ENCODE measurements around the gene TRAPPC14.
A peak's percentile ranks its signal among the peaks of the same experiment; 100 is the strongest.
"Not testable (repeated sequence)": the region's sequence is repeated elsewhere in the genome, so short reads cannot be mapped to it uniquely, and the experiment has no call there.

Gene TRAPPC14, protein sequence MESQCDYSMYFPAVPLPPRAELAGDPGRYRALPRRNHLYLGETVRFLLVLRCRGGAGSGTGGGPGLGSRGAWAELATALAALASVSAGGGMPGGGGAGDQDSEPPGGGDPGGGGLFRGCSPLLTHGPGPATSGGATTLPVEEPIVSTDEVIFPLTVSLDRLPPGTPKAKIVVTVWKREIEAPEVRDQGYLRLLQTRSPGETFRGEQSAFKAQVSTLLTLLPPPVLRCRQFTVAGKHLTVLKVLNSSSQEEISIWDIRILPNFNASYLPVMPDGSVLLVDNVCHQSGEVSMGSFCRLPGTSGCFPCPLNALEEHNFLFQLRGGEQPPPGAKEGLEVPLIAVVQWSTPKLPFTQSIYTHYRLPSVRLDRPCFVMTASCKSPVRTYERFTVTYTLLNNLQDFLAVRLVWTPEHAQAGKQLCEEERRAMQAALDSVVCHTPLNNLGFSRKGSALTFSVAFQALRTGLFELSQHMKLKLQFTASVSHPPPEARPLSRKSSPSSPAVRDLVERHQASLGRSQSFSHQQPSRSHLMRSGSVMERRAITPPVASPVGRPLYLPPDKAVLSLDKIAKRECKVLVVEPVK

DNA sequence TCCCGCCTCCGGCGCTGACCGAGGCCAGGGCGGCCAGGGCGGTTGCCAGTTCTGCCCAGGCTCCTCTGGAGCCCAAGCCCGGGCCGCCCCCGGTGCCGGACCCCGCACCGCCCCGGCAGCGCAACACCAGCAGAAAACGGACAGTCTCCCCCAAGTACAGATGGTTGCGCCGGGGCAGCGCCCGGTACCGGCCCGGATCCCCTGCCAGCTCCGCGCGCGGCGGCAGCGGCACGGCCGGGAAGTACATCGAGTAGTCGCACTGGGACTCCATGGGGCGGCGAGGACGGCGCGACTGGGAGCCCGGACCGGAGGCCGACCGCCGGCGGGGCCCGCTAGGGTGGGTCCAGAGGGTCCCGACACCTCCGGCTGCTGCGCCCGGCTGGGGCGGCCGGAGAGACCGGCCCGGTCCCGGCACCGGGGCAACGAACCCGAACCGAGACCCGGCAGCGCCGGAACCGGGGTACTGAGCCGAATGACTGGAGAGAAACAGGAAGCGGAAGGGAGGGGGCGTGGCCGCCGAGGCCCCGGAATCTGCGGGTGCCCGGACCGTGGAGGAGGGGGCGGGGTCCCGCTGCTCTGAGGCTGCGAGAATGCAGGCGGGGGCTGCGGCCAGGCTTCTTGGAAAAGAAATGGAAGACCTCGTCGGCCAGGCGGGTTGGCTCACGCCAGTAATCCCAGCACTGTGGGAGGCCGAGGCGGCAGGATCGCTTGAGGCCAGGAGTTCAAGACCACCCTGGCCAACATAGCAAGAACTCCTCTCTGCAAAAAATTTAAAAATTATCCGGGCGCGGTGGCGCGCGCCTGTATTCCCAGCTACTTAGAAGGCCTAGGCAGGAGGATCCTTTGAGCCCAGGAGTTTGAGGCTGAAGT lies at the start of gene TRAPPC14:
TSS of gene TRAPPC14 (minus strand) at position 495 of the 870 bp plus-strand sequence. CDS start at position 271, 224 bp downstream.
- peak; percentile 92 for DNase-seq (ENCODE audit: low read depth)

DNA sequence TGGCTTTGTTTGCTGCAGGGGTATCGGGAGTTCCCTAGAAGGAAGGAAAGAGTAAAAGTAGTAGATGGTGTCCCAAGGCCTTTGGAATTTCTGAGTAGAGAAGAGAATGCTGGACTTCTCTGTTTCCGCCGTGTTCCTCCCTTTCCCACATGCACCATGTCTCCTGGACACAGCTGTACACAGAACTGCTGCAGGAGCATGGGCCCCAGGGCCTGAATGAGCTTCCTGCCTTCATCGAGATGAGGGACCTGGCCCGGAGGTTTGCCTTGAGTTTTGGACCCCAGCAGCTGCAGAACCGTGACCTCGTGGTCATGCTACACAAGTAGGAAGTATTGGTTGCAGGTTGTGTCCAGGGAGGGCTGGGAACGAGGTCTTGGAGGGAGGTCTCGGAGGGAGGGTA lies 45.9 kb upstream of the TRAPPC14 start:
- no peak for DNase-seq (ENCODE audit: low read depth)

DNA sequence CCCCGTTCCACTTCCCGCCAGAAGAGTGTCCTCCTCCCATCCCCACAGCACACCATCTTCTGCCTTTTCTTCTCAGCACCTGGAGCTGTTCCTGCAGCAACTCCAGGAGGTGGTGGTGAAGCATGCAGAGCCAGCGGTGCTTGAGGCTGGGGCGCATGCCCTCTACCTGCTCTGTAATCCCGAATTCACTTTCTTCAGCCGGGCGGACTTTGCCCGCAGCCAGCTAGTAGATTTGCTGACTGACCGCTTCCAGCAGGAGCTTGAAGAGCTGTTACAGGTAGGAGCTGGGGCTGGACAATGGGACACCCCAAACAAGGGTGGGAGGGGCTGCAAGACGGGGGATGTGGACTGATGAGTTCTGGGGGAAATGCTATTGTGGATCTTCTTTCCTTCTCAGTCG lies 42.2 kb upstream of the TRAPPC14 start:
- no peak for DNase-seq (ENCODE audit: low read depth)

DNA sequence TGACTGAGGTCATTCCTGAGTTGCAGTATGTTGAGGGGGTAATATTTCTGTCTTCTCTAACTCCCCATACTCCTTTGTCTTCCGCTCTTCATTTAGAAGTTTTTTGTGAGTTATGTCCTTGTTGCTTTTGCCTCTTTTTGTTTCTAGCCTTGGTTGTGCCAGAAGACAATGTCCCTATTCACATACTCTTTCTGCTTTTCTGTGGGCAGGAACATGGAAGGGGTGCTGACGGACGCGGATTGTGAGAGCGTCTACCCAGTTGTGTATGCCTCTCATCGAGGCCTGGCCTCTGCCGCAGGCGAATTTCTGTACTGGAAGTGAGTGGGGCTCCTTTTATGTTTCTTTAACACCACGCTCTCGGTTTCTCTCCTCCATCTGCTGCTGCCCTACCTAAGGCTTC lies 39.7 kb upstream of the TRAPPC14 start:
- DNase-seq (ENCODE audit: low read depth) = no peak

DNA sequence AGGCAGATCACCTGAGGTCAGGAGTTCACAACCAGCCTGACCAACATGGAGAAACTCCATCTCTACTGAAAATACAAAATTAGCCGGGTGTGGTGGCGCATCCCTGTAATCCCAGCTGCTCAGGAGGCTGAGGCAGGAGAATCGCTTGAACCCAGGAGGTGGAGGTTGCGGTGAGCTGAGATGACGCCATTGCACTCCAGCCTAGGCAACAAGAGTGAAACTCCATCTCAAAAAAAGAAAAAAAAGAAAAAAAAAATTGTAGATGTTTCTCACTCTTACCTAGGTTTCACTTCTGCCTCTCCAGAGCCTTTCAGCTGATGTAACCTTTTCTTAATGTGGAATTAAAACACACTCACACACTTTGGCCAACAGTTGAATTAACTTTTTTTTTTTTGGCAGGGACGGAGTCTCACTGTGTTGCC lies 37.4 kb upstream of the TRAPPC14 start:
- DNase-seq (ENCODE audit: low read depth) = not testable (repeated sequence)

DNA sequence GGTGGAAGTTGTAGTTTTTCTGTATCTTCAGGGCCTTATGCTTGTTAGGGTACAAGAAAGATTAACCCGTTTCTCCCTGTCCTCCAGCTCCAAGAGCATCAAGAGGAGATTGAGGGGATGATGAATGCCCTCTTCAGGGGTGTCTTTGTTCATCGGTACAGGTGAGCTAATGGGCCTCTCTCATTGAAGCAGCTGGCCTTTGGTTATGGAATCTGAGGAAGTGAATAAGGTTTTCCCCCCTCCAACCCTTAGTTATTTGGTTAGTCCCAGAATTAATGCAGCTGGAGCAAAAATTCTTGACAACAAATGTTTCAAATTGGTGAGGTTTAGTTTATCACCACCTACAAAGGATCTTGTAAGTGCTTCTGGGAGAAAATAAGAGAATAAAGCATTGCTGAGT lies 36.7 kb upstream of the TRAPPC14 start:
- DNase-seq (ENCODE audit: low read depth) = no peak

DNA sequence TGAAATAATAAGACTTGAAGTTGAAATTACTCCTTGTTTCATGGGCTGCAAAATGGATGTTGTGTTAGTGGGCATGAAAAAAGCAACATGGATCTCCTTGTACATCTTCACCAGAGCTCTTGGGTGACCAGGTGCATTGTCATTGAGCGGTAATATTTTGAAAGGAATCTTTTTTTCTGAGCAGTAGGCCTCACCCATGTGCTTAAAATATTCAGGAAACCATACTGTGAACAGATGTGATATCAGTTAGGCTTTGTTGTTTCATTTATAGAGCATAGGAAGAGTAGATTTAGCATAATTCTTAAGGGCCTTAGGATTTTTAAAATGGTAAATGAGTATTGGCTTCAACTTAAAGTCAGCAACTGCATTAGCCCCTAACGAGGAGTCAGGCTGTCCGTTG lies 34.4 kb upstream of the TRAPPC14 start:
- no peak for DNase-seq (ENCODE audit: low read depth)

DNA sequence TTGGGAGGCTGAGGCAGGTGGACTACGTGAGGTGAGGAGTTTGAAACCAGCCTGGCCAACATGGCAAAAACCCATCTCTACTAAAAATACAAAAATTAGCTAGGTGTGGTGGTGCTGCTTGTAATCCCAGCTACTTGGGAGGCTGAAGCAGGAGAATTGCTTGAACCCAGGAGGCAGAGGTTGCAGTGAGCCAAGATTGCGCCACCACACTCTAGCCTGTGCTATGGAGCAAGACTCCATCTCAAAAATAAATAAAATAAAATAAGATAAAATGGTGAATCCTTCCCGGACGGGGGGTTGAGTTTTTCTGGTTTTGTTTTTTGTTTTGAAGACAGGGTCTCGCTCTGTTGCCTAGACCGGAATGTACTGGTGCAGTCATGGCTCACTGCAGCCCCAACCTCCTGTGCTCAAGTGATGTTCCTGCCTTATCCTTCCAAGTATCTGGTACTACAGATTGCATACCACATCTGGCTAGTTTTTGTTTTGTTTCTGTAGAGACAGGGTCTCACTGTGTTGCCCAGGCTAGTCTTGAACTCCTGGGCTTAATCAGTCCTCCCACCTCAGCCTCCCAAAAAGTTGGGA lies 33.8 kb upstream of the TRAPPC14 start:
- DNase-seq (ENCODE audit: low read depth) = not testable (repeated sequence)

DNA sequence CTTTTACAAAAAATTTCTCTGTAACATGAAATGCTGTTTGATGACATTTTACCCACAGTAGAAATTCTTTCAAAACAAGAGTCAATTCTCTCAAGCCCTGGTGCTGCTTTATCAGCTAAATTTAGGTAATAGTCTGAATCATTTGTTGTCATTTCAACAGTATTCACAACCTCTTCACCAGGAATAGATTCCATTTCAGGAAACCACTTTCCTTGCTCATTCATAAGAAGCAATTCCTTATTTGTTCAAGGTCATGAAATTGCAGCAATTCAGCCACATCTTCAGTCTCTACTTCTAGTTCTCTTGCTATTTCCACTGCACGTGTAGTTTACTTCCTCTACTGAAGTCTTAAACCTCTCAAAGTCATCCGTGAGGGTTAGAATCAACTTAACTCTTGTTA lies 33.3 kb upstream of the TRAPPC14 start:
- DNase-seq (ENCODE audit: low read depth) = peak; percentile 93

DNA sequence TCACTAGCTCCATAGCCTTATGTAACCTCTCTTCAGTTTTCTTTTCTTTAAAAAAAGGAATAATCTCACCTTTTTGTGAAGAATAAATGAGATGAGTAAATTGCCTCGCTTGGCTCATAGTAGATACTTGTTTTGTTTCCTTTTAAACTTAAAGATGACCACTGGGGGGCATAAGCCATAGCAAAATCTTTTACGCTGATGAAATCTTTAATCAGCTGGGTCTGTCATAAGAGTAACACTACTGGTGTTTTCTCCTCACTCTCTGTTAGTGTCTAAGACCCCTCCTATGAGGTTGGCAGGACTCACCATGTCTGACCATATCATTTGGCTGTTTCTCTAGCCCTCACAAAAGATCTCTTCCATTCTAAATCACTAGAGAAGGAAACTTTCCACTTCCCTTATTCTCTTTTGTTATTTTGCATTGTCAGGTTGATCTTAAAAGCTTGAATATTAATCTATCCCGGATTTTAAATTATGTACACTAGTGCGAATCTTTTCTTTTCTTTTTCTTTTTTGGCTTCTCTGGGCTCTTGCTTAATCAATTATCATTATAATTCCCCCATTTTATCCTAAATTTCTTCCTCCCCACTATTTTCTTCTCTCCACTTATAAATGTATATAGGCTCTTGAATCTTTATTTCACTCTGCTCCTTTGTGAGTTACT lies 31.7 kb upstream of the TRAPPC14 start:
- peak; percentile 50 for DNase-seq (ENCODE audit: low read depth)

DNA sequence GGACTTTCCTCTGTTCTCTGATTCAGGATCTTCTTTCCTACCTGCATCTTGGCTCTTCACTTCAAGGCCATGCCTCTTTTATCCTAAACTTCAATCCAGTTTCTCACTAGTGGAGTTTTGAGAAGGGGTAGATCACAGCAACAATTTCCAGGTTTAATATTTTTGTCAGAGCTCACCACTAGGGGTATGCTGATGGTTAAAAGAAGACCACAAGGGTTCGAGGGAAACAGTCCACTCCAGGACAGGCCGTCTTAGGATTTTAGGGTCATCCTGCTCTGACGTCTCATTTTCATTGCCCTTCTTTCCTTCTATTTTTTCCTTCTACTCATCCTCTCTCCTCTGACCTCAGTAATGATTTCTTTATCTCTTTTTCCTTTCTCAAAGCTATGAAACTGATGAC lies 30.5 kb upstream of the TRAPPC14 start:
- no peak for DNase-seq (ENCODE audit: low read depth)

DNA sequence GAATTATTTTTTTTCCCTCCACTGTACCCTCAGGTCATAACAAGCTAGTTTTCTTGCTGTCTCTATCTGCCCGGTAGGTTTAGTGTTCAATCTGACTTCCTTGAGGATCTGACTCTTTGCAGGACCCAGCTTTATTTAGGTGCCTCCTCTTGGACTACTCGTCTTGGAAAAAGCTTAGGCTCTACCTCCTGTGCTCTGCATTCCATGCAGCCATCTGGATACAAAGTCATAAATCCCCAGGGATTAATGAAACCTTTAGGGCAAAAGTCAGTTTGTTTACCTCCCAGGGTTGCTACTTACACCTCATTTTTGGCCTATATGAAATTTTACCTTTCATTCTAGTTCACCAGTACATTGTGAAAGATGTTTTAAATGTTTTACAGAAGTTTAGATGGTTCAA lies 27.2 kb upstream of the TRAPPC14 start:
- DNase-seq (ENCODE audit: low read depth) = peak; percentile 10

DNA sequence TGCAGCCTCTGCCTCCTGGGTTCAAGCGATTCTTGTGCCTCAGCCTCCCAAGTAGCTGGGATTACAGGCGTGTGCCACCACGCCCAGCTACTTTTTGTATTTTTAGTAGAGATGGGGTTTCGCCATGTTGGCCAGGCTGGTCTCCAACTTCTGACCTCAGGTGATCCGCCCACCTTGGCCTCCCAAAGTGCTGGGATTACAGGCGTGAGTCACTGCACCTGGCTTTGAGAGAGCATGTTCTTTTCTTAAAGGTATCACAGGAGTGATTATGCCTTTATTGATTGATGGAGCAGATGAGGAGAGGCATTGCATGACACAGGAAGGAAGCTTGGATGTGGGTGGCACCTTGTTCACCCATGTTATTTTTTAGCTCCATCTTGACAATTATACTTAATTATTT lies 24.6 kb upstream of the TRAPPC14 start:
- not testable (repeated sequence) for DNase-seq (ENCODE audit: low read depth)

DNA sequence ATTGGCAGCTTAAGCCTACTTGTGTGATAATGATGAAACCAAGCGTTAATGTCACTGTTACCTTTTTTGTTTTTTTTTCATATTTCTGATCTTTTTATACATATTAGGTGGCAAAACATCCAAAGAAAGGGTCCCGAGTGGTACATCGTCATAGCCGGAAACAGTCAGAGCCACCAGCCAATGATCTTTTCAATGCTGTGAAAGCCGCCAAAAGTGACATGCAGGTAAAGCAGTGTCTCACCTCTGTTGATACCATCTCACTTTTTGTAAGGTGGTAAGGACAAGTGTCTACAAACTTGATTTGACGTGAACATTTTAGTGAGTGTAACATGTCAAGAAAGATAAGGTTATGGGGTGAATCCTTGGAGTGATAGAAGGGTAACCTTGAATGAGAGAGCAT lies 24.1 kb upstream of the TRAPPC14 start:
- not testable (repeated sequence) for DNase-seq (ENCODE audit: low read depth)

DNA sequence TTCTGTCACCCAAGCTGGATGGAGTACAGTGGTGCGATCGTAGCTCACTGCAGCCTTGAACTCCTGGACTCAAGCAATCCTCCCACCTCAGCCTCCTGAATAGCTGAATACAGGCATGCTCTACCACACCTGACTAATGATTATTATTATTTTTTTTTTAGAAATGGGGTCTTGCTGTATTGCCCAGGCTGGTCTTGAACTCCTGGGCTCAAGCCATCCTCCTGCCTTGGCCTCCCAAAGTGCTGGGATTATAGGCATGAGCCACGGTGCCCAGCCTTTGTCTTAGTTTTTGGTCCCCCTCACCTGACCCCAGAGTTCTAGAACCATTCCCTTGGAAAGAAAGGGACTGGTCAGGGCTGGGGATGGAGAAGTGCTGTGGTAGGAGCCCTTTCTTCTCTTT lies 21.6 kb upstream of the TRAPPC14 start:
- not testable (repeated sequence) for DNase-seq (ENCODE audit: low read depth)

DNA sequence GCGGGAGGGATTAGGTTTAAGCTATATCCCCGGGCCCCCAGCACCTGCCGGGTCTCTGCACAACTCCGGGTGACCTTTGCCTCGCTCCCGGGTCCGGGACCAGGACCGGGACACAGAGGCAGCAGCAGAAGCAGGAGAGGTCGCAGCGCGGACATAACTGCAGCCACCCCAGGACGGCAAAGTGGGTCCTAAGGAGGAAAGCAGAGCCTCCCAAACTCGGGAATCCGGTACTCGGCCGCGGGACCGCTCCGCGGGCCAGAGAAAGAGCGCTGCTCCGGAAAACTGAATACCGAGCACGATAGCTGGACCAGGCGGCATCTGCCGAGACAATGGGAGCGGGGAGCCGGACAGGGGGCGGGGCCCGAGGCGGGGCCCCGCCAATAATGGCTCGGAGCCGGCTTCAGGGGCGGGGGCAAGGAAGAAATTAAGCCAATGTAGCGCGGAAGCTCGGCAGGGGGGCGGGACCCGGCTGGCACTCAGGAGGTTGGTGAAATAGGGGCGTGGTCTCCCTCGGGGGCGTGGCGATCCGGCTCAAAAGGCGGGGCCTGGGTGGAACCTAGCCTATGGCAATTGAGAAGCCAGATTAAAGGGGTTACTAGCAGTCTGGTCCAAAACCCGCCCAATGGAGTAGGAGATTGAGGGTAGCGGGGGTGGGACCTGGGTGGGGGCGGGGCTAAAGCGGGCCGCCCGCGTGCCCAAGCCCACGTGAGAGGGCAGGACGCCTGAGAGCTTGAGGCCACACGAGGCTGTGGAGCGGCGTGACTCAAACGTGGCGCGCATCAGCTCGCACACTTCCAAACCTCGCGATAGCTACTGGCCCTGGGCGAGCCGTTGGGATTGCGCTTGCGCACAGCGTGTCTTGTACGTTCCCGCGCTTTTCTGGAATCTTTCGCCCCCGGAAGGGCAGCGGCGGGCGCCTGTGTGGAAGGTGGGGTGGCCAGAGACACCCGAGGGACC lies 18.8 kb upstream of the TRAPPC14 start, which contains the start of the genes GPC2 and STAG3:
TSS of gene GPC2 (minus strand) at position 337 of the 957 bp plus-strand sequence. CDS start at position 155, 182 bp downstream.
TSS of gene STAG3 (plus strand) at position 874 of the 957 bp plus-strand sequence. CDS start 2,639 bp downstream, outside the sequence.
- DNase-seq (ENCODE audit: low read depth) = peak; percentile 92

DNA sequence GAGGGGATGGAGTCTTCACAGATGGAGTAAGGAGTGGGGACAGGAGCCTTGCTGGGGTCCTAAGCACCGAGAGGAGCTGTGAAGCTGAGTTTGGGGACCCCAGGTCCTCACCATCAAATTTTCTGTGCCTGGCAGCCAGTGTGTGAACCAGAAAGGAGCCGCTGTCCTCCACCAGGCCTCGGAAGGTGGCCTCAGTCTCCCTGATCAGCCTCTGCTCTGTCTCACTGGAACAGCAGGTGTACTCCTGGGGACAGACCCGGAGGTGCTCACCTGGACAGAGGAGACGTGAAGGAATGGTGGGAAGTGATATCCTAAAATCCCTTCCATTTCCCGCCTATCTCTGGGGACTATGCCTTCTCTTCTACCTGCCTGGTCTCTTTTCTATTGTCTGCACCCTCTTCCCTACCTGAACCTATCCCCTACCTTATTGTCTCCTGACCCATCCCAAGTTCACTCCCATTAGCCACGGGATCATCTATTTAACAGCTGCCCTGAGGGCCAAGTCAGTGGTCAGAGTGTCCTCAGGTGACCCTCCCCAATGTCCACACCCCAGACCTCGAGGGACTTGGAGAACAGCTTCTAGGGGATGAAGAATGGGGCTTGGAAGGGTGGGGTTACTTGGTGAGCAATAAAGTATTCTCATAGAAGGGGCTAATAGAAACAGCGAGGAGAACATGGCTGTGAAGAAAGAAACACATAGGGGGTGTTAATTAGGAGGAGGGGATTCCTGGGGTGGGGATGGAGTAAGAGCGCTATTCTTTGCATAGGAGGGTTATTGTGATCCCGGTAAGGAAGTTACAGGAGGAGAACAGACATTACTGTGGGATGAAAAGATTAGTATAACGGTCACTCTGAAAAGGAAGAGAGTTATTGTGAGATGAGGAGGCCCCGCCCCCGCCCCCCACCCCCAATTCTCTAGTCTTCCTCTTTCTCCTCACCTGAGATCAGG lies 17.8 kb upstream of the TRAPPC14 start:
- no peak for DNase-seq (ENCODE audit: low read depth)

DNA sequence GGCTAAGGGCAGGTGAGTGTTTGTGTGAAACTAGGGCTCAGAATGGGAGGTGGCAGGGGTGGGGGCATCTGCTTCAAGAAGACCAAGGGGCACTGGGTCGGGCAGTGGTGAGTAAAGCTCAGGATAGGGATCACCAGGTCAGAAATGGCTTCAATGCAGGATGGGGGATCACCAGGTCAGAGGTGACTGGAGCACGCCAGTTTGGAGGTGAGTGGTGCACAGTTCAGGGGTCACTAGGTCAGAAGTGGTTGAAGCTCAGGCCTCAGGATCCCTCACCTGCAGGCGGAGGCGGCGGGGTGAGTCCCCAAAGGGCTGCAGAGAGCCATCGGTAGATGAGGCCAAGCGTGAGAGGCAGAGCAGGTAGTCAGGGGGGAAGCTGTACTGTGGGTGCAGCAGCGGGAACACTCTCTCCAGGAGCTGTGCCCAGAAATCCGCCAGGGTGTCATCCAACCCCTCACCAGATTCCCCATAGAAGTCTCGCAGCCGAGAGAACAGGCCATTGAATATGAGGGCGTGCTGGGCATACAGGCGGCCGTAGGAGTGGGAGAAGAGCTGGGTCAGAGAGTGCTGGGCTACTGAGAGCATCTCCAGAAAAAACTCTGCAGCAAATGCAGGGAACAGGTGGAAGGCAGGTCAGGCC lies 16.9 kb upstream of the TRAPPC14 start:
- no peak for DNase-seq (ENCODE audit: low read depth)

DNA sequence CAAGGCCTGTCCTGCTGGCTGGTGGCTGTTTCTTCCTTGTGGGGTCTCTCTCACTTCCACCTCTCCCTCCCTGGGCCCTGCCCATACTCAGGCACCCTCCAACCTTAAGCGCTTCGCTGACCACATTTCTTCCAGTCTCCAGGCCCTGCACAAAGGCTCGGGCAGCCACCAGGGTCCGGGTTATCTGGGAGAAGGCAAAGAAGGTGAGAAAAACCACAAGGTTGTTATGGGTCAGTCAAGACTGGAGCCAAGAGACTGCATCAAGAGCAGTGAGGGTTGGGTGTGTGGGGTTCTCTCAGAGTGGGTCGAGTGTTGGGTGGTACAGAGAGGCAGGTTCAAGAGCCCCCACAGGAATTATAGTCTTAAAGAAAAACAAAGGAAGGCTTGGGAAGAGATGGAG lies 16.1 kb upstream of the TRAPPC14 start:
- no peak for DNase-seq (ENCODE audit: low read depth)
